ENCODE results near the gene GRAMD1B.
"Not testable (repeated sequence)": the region's sequence is repeated elsewhere in the genome, so short reads cannot be mapped to it uniquely, and the experiment has no call there.

GRAMD1B gene

GRCh38 chr11:123448823-123449222, 18.8 kb downstream of the GRAMD1B start:
- DNase-seq, result no peak

GRCh38 chr11:123449436-123449835, 19.4 kb downstream of the GRAMD1B start:
- no peak for DNase-seq

- DNase-seq, result no peak
These were observed 20.6 kb downstream of the GRAMD1B start for GRCh38 chr11:123450623-123451022.

GRCh38 chr11:123451183-123451781, 21.2 kb downstream of the GRAMD1B start:
- no peak for DNase-seq

GRCh38 chr11:123452794-123453193, 22.7 kb downstream of the GRAMD1B start:
- DNase-seq, result no peak

- DNase-seq, result no peak
These were observed 24.1 kb downstream of the GRAMD1B start for GRCh38 chr11:123454060-123454651.

- DNase-seq, result no peak
These were observed 24.7 kb downstream of the GRAMD1B start for GRCh38 chr11:123454796-123455195.

GRCh38 chr11:123456448-123456847, 26.4 kb downstream of the GRAMD1B start:
- DNase-seq, result not testable (repeated sequence)

- no peak for DNase-seq
These were observed 27.2 kb downstream of the GRAMD1B start for GRCh38 chr11:123457187-123457770.

- DNase-seq, result no peak
These were observed 28.4 kb downstream of the GRAMD1B start for GRCh38 chr11:123458501-123458900.

- DNase-seq, result no peak
These were observed 30.1 kb downstream of the GRAMD1B start for GRCh38 chr11:123460012-123460700.

- DNase-seq, result no peak
These were observed 31.1 kb downstream of the GRAMD1B start for GRCh38 chr11:123461164-123461563.

- not testable (repeated sequence) for DNase-seq
These were observed 35.6 kb downstream of the GRAMD1B start for GRCh38 chr11:123465667-123466066.

GRCh38 chr11:123466172-123466571, 36.1 kb downstream of the GRAMD1B start:
- not testable (repeated sequence) for DNase-seq

- no peak for DNase-seq
These were observed 39.0 kb downstream of the GRAMD1B start for GRCh38 chr11:123469089-123469488.

- no peak for DNase-seq
These were observed 39.5 kb downstream of the GRAMD1B start for GRCh38 chr11:123469586-123469985.

GRCh38 chr11:123470842-123471241, 40.8 kb downstream of the GRAMD1B start:
- DNase-seq, result no peak

GRCh38 chr11:123472236-123472935, 42.3 kb downstream of the GRAMD1B start:
- no peak for DNase-seq

GRCh38 chr11:123473941-123474677, 44.0 kb downstream of the GRAMD1B start:
- no peak for DNase-seq

GRCh38 chr11:123474994-123475393, 44.9 kb downstream of the GRAMD1B start:
- DNase-seq, result no peak

GRCh38 chr11:123475469-123475868, 45.4 kb downstream of the GRAMD1B start:
- no peak for DNase-seq

- DNase-seq, result no peak
These were observed 47.3 kb downstream of the GRAMD1B start for GRCh38 chr11:123477205-123477907.

All from GDM1 (cell line).